K562 (cell line): Measurements from ENCODE around the gene LRRTM2.
"Not testable (repeated sequence)": the region's sequence is repeated elsewhere in the genome, so short reads cannot be mapped to it uniquely, and the experiment has no call there.

Source experiments
- CTCF ChIP-seq, 3 experiments: IDR thresholded peaks in 2 of 3; conservative IDR thresholded peaks in 1 of 3; 2 replicates each; pipeline ENCODE4 v1.5.1; 2011 to 2012; ENCODE audit warnings: low read length in 3 of 3, mild to moderate bottlenecking in 3 of 3, control low read depth in 2 of 3, improper control_type of control experiment in 1 of 3, inconsistent platforms in 1 of 3, low read depth in 1 of 3, mixed read lengths in 1 of 3, moderate library complexity in 1 of 3; ENCODE audit not compliant: insufficient read depth in 2 of 3
- GABPA ChIP-seq: fragments of 200-800 bp; sonication (Bioruptor generic); conservative IDR thresholded peaks from 2 replicates; pipeline ENCODE4 v1.6.1; 2016; ENCODE audit warnings: low read depth, missing genetic modification characterization, missing compliant biosample characterization
- GABPB1 ChIP-seq: sonication (generic); formaldehyde crosslinking; IDR thresholded peaks from 2 replicates; pipeline ENCODE4 v1.8.0; 2022; ENCODE audit warnings: mild to moderate bottlenecking, missing genetic modification reagents
- HIVEP1 ChIP-seq: fragments of 250-450 bp; sonication (Bioruptor Pico); IDR thresholded peaks from 2 replicates; pipeline ENCODE4 v1.4.0; 2020; ENCODE audit warnings: mild to moderate bottlenecking
- NONO ChIP-seq, 2 experiments: fragments of 200-400 bp in 1 of 2; fragments of 450-650 bp in 1 of 2; formaldehyde crosslinking in 1 of 2; IDR thresholded peaks; 2 replicates each; pipeline ENCODE4 v1.6.1; 2017; ENCODE audit warnings: low read depth in 2 of 2, mild to moderate bottlenecking in 2 of 2, moderate library complexity in 2 of 2, low read length in 1 of 2
- ZNF584 ChIP-seq: fragments of 200-800 bp; sonication (Bioruptor generic); IDR thresholded peaks from 2 replicates; pipeline ENCODE4 v1.6.1; 2016; ENCODE audit warnings: low read depth, mild to moderate bottlenecking, missing genetic modification characterization, missing compliant biosample characterization
- ZNF639 ChIP-seq, 2 experiments: fragments of 200-800 bp in 1 of 2; sonication (Bioruptor generic) in 1 of 2; sonication (generic) in 1 of 2; formaldehyde crosslinking in 1 of 2; IDR thresholded peaks in 1 of 2; conservative IDR thresholded peaks in 1 of 2; 2 replicates each; pipeline versions ENCODE4 v1.5.0 to v1.6.1; 2016 to 2020; ENCODE audit warnings: missing compliant biosample characterization in 1 of 2, missing genetic modification characterization in 1 of 2, missing genetic modification reagents in 1 of 2

GRCh38 chr5:138834853-138835252 lies 40.3 kb downstream of the LRRTM2 start:
- not testable (repeated sequence) for TF ChIP-seq CTCF (IDR thresholded peaks at IDR 0.05 in 2 of 3, conservative IDR thresholded peaks at IDR 0.05 in 1 of 3; ENCODE audit: insufficient read depth in 2 of 3, low read depth in 1 of 3, low read length in 3 of 3); ZNF639 (CRISPR knock-in tag; conservative IDR thresholded peaks at IDR 0.05 in 1 of 2, IDR thresholded peaks at IDR 0.05 in 1 of 2); NONO (IDR thresholded peaks at IDR 0.05; ENCODE audit: low read depth in 2 of 2, low read length in 1 of 2); ZNF584 (CRISPR knock-in tag); HIVEP1 (CRISPR knock-in tag); GABPA (tag); GABPB1 (CRISPR knock-in tag)
